ENCODE results near the gene LDLRAD4.

LDLRAD4 gene

GRCh38 chr18:13425357-13426091, 207.0 kb downstream of the LDLRAD4 start:
- no peak for TF ChIP-seq GATA3 (IDR thresholded peaks at IDR 0.05; ENCODE audit: low read depth, low read length)
- TF ChIP-seq GATA2 (IDR thresholded peaks at IDR 0.05; ENCODE audit: low read depth, low read length), result no peak

DNA sequence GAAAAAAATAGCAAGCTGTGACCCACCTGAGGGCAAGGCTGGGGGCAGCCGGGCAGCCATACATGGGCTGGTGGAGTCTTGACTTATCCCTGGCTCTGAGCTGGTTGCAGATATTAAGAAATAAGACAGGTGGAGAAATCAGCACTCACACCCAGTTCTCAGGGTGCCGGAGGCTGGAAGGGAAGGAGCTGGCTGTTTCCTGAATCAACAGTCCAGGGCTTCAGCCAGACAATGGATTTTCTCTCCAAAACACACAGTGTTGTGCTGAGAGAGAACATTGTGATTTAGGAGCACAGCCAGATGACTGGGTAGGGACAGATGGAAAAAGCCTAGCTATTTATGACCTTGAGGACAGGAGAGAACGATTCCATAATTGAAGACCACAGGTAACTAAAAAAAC, 208.8 kb downstream of the LDLRAD4 start:
- no peak for TF ChIP-seq GATA3 (IDR thresholded peaks at IDR 0.05; ENCODE audit: low read depth, low read length)
- no peak for TF ChIP-seq GATA2 (IDR thresholded peaks at IDR 0.05; ENCODE audit: low read depth, low read length)

DNA sequence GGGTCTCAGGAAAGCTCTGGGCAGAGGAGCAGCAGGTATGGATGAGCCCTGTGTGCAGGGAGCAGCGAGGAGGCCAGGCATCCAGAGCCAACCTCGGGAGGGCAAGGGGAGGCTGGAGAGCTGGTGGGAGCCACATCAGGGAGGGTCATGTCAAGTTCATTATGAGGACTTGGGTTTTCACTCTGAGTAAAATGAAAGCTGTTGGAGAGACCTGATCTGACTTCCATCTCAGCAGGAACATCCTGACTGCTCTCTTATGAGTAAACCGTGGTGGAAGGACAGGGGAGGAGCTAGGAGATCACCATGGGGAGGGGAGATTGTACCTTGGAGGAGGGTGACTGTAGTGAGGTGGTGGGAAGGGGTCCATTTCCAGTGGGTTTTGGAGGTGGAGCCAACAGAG, 209.8 kb downstream of the LDLRAD4 start:
- TF ChIP-seq GATA2 (IDR thresholded peaks at IDR 0.05; ENCODE audit: low read depth, low read length) (no peak), GATA3 (IDR thresholded peaks at IDR 0.05; ENCODE audit: low read depth, low read length) (no peak)

GRCh38 chr18:13429016-13429415, 210.5 kb downstream of the LDLRAD4 start:
- TF ChIP-seq GATA2 (IDR thresholded peaks at IDR 0.05; ENCODE audit: low read depth, low read length) (no peak), GATA3 (IDR thresholded peaks at IDR 0.05; ENCODE audit: low read depth, low read length) (no peak)

DNA sequence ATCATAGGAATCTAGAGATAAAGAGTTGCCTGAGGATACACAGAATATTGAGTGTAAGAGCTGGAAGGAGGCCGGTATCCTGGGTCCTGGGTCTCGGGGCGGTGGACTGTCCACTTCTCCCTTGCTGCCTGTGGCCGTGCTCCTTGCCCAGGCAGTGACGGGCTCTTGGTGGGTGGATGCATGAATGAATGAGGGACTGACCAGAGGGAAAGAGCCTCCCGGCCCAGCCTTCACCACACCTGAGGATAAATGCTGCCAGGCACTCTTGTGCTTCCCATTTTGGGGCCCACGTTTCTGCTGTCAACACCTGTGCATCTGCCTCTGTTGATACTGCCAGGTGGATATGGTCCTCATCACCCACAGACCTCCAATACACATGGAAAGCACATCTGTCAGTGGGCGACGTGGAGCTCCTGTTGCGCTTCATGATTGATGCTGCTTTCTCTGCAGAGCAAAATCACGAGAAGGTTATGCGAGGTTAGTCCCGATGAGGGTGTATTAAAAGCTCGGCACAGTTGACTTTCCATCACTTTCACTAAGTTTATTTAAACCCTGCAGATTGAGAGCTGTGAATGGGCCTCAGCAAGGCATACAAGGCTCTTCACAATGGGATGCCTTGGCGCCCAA, 211.4 kb downstream of the LDLRAD4 start:
- TF ChIP-seq GATA2 (IDR thresholded peaks at IDR 0.05; ENCODE audit: low read depth, low read length) (no peak), GATA3 (IDR thresholded peaks at IDR 0.05; ENCODE audit: low read depth, low read length) (no peak)

DNA sequence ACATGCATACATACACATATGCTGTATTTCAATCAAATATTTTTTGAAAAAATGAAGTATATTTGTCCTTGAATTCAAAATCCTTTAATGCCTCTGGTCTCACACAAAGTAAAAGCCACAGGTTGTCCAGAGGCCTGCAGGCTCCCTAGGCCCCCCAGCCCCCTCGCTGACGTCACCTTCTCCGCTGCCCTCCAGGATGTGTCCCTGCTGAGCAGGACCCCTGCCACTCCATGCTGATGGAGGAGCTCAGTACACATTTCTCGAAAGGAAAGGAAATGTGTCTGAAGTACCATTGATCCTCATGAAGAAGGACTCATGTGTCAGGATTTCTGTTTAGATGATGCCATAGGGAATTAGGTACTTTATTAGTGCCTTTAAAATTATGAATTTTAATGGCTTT, 212.1 kb downstream of the LDLRAD4 start:
- TF ChIP-seq GATA2 (IDR thresholded peaks at IDR 0.05; ENCODE audit: low read depth, low read length), result no peak
- TF ChIP-seq GATA3 (IDR thresholded peaks at IDR 0.05; ENCODE audit: low read depth, low read length), result no peak

DNA sequence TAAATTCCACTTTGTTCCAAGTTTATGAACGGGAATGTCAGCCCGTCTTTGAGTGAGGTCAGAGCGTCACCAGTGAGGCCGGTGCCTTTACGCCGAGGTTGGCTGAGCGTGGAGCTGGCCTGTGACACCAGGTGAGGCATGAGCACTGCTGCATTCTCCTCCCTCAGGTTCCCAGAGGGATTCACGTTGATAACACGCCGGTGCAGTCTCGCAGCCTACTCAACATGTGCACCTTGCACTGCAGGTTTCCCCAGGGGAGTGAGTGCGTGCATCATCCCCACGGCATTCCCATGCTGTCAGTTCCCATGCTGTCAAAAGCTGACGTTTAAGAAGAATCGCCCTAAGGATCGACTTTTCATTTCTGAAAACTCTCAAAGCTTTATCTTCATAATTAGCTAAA, 213.3 kb downstream of the LDLRAD4 start:
- no peak for TF ChIP-seq GATA3 (IDR thresholded peaks at IDR 0.05; ENCODE audit: low read depth, low read length)
- no peak for TF ChIP-seq GATA2 (IDR thresholded peaks at IDR 0.05; ENCODE audit: low read depth, low read length)

- TF ChIP-seq GATA3 (IDR thresholded peaks at IDR 0.05; ENCODE audit: low read depth, low read length), result no peak
- no peak for TF ChIP-seq GATA2 (IDR thresholded peaks at IDR 0.05; ENCODE audit: low read depth, low read length)
Observed at GRCh38 chr18:13433125-13433524, 214.6 kb downstream of the LDLRAD4 start.

GRCh38 chr18:13433685-13434084, 215.1 kb downstream of the LDLRAD4 start:
- TF ChIP-seq GATA3 (IDR thresholded peaks at IDR 0.05; ENCODE audit: low read depth, low read length) (no peak), GATA2 (IDR thresholded peaks at IDR 0.05; ENCODE audit: low read depth, low read length) (no peak)

GRCh38 chr18:13434854-13435253, 216.3 kb downstream of the LDLRAD4 start:
- TF ChIP-seq GATA2 (IDR thresholded peaks at IDR 0.05; ENCODE audit: low read depth, low read length) (no peak), GATA3 (IDR thresholded peaks at IDR 0.05; ENCODE audit: low read depth, low read length) (no peak)

DNA sequence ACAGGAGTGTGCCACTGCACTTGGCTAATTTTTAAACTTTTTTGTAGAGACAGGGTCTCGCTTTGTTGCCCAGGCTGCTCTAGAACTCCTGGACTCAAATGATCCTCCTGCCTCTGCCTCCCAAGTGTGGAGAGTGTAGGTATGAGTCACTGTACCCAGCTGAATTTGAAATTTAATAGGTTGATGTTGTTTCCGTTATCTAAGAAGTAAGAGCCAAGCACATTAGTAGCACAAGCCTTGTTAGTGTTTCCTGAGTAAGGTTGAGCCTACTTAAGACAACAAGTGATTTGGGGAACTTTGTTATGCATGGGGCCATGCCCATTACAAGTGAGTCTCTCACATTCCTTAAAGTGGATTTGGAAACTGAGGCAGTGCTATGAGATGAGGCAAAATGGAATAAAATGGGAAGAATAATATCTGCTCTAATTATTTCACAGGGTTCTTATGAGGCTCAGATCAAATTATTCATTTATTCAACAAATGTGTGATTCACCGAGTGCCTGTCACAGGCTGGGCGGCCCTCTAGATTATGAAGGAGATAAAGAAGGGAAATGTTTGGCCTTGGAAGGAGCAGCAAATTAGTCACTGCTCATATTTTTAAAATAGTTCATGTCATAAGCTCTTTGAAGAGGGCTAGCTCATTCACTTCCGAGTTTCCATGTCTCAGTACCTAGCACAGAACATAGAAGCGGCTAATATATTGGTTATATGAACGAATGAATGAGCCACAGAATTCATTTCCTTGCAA, 217.2 kb downstream of the LDLRAD4 start:
- TF ChIP-seq GATA2 (IDR thresholded peaks at IDR 0.05; ENCODE audit: low read depth, low read length), result peak; percentile 19; the same call in 1 of the 2 replicates
- TF ChIP-seq GATA3 (IDR thresholded peaks at IDR 0.05; ENCODE audit: low read depth, low read length), result no peak

- TF ChIP-seq GATA3 (IDR thresholded peaks at IDR 0.05; ENCODE audit: low read depth, low read length) (no peak), GATA2 (IDR thresholded peaks at IDR 0.05; ENCODE audit: low read depth, low read length) (no peak)
Observed at GRCh38 chr18:13436576-13436975, 218.0 kb downstream of the LDLRAD4 start.

DNA sequence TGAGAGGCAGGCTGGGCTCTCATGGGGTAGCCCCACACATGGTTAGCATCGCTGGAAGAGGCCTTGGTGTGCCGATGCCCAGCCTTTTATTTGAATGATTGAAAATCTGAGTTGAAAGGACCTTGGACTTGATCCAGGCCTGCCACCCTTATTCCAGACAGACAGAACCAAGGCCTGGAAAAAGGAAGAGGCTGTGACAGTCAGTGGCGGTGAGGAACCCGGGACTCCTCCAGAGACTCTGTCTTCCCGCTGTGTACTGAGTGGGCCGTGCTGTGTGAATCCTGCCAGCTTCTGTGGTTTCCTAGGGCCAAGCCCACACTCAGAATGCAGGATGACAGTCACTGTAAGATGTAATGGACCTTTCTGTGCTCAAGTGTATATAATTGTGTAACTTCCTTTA, 218.5 kb downstream of the LDLRAD4 start:
- TF ChIP-seq GATA2 (IDR thresholded peaks at IDR 0.05; ENCODE audit: low read depth, low read length), result no peak
- no peak for TF ChIP-seq GATA3 (IDR thresholded peaks at IDR 0.05; ENCODE audit: low read depth, low read length)

DNA sequence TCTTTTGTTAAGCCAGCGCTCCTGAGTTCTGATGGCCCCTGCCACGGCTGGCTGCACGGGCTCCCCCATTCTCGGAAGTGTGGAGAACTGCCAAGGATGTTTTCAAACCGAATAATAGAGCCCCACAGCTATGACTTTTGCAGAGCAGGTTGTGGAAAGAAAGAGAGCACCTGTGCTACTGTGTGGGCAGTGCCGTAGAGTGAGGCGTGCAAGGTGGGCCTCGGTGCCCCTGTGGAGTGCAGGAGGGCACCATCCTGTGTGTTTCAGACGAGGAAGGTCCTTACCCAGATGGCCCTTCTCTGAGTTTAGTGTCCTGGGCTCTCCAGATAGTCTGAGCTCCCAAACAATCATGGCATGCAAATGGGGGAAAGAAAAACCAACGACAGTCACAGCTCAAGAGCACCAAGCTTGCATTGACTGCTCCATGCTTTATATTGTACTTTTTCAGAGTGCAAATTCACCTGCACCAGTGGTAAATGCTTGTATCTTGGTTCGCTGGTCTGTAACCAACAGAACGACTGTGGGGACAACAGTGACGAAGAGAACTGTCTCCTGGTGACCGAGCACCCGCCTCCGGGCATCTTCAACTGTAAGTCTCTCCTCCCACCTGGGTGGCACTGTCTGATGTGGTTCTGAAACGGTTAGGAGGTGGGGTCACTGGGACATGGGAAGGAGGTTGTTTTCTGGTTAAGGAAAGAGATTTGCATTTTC, 219.4 kb downstream of the LDLRAD4 start:
- no peak for TF ChIP-seq GATA2 (IDR thresholded peaks at IDR 0.05; ENCODE audit: low read depth, low read length)
- no peak for TF ChIP-seq GATA3 (IDR thresholded peaks at IDR 0.05; ENCODE audit: low read depth, low read length)
